K562 (cell line): ENCODE measurements around the gene PRAMEF20. TPM values are rescaled to one million over a fixed set of nuclear protein-coding genes. Genes with fewer than 3 reads are reported as not detected.

Source experiments
- ATAC-seq: fragments of 200-7000 bp; cut with Tn5 transposase; 3 replicates; pipeline ENCODE4 v1.9.1; 2020; ENCODE audit warnings: moderate library complexity
- BruUV-seq: library from RNA; stranded (reverse); fragments of 400-500 nt; replicated peaks from 2 replicates; lab custom pipeline; 2021; lab: Mats Ljungman, UMichigan
- CTCF ChIA-PET: fragments of 300-600 bp; formaldehyde crosslinking; extraction: SDS; loops from one replicate; lab custom pipeline; 2021; ENCODE audit warnings: low intra/inter-chr PET ratio; lab: Yijun Ruan, JAX
- POLR2A ChIA-PET: fragments of 300-600, 350-650 bp; sonication (Branson Sonifier 250); formaldehyde crosslinking; extraction: SDS; loops from one replicate; lab custom pipeline; 2021; ENCODE audit warnings: antibody characterized with exemption, inconsistent platforms; lab: Yijun Ruan, JAX
- DNase-seq, 4 experiments: peaks; one replicate each; pipeline versions ENCODE4 v3.0.0 to v3.0.0-alpha.2; 2011 to 2018; ENCODE audit warnings: low spot score in 3 of 4, mixed read lengths in 3 of 4; ENCODE audit errors: extremely low read depth in 1 of 4
- FAIRE-seq: peaks from 2 replicates; lab custom pipeline; 2011; peaks lifted over from hg19 to GRCh38; lab: Jason Lieb, UNC
- H2AFZ ChIP-seq: 2 replicates; pipeline ENCODE4 v1.6.0; 2011; ENCODE audit warnings: low read depth, low read length, control low read depth, inconsistent platforms
- H3K27ac ChIP-seq: fragments of 200-600 bp; 3 replicates; pipeline ENCODE4 v1.8.0; 2011; ENCODE audit warnings: low read depth, mild to moderate bottlenecking, control low read depth, inconsistent platforms, low read length, moderate library complexity, mixed read lengths; ENCODE audit errors: extremely low read depth
- H3K27me3 ChIP-seq, 2 experiments: fragments of 300-600 bp in 1 of 2; 2 replicates in 1 of 2; 3 replicates in 1 of 2; pipeline versions ENCODE4 v1.6.0 to v1.8.0; 2011; ENCODE audit warnings: inconsistent platforms in 2 of 2, low read length in 2 of 2, mild to moderate bottlenecking in 1 of 2, mixed read lengths in 1 of 2, moderate library complexity in 1 of 2; ENCODE audit not compliant: control insufficient read depth in 2 of 2, insufficient read depth in 2 of 2
- H3K36me3 ChIP-seq: fragments of 300-600 bp; 3 replicates; pipeline ENCODE4 v1.8.0; 2011; ENCODE audit warnings: mild to moderate bottlenecking, low read length, inconsistent platforms; ENCODE audit not compliant: control insufficient read depth, insufficient read depth
- H3K4me1 ChIP-seq, 2 experiments: fragments of 200-600 bp in 1 of 2; replicated peaks in 1 of 2; 2 replicates in 1 of 2; 3 replicates in 1 of 2; pipeline versions ENCODE4 v1.5.1 to v1.8.0; 2011; ENCODE audit warnings: inconsistent platforms in 2 of 2, low read length in 2 of 2, mild to moderate bottlenecking in 1 of 2, mixed read lengths in 1 of 2, moderate library complexity in 1 of 2; ENCODE audit not compliant: control insufficient read depth in 2 of 2, insufficient read depth in 2 of 2
- H3K4me2 ChIP-seq: 2 replicates; pipeline ENCODE4 v1.6.1; 2011; ENCODE audit warnings: low read length, control low read depth, inconsistent platforms, mixed read lengths; ENCODE audit not compliant: insufficient read depth
- H3K4me3 ChIP-seq: fragments of 200-600 bp; sonication (generic), shearing (Covaris generic); 2 replicates; pipeline ENCODE4 v1.5.1; 2016; ENCODE audit warnings: control low read depth, inconsistent platforms
- H3K79me2 ChIP-seq: fragments of 200-600 bp; 3 replicates; pipeline ENCODE4 v1.8.0; 2011; ENCODE audit warnings: low read length, inconsistent platforms; ENCODE audit not compliant: control insufficient read depth, insufficient read depth
- H3K9ac ChIP-seq, 2 experiments: 2 replicates each; pipeline versions ENCODE4 v1.6.0 to v1.6.1; 2011; ENCODE audit warnings: low read depth in 2 of 2, low read length in 2 of 2, control low read depth in 1 of 2, inconsistent platforms in 1 of 2, mild to moderate bottlenecking in 1 of 2, mixed read lengths in 1 of 2; ENCODE audit not compliant: insufficient read depth in 1 of 2
- H3K9me1 ChIP-seq: one replicate; pipeline ENCODE4 v1.6.0; 2011; ENCODE audit warnings: inconsistent platforms, mild to moderate bottlenecking, low read length, moderate library complexity; ENCODE audit not compliant: control insufficient read depth, insufficient read depth
- H3K9me3 ChIP-seq: replicated peaks from 2 replicates; pipeline ENCODE4 v1.5.1; 2011; ENCODE audit warnings: low read depth, low read length, inconsistent platforms; ENCODE audit not compliant: control insufficient read depth, insufficient read depth
- H4K20me1 ChIP-seq: replicated peaks from 2 replicates; pipeline ENCODE4 v1.6.1; 2011; ENCODE audit warnings: low read length, inconsistent platforms, mixed read lengths; ENCODE audit not compliant: control insufficient read depth, insufficient read depth
- GABPB2 ChIP-seq: fragments of 250-450 bp; sonication (Bioruptor Pico); conservative IDR thresholded peaks from 2 replicates; pipeline ENCODE4 v1.5.1; 2021; ENCODE audit warnings: mild to moderate bottlenecking
- TBL1XR1 ChIP-seq, 2 experiments: IDR thresholded peaks; 2 replicates each; pipeline ENCODE4 v1.6.1; 2012; ENCODE audit warnings: improper control_type of control experiment in 2 of 2, low read length in 2 of 2, mild to moderate bottlenecking in 1 of 2
- ZNF217 ChIP-seq: sonication (generic); formaldehyde crosslinking; IDR thresholded peaks from 2 replicates; pipeline ENCODE4 v1.8.0; 2022; ENCODE audit warnings: mild to moderate bottlenecking, missing genetic modification reagents
- ZNF23 ChIP-seq: fragments of 250-450 bp; sonication (Bioruptor Pico); IDR thresholded peaks from 2 replicates; pipeline ENCODE4 v1.4.0; 2020; ENCODE audit warnings: mild to moderate bottlenecking
- ZNF696 ChIP-seq: fragments of 250-450 bp; sonication (Bioruptor Pico); conservative IDR thresholded peaks from 2 replicates; pipeline ENCODE4 v1.4.0; 2020; ENCODE audit warnings: mild to moderate bottlenecking, moderate library complexity
- WGBS: fragments of 100-300 bp; shearing (Covaris generic); methylation state at CpG from one replicate; pipeline ENCODE4 v1.1.6; 2016; ENCODE audit warnings: low coverage, mixed read lengths; ENCODE audit not compliant: insufficient coverage; ENCODE audit errors: missing lambda C conversion rate; 5-methylcytosine and 5-hydroxymethylcytosine counted together
- in situ Hi-C: fragments of 300-500 bp; cut with MboI; formaldehyde crosslinking; loops from 4 replicates; pipeline ENCODE4 v1.15.0; 2018; ENCODE audit warnings: inconsistent platforms, mixed read lengths
- intact Hi-C: fragments of 100-400 bp; cut with micrococcal nuclease; formaldehyde crosslinking; loops from 2 replicates; pipeline ENCODE4 v1.14.2; 2022
- polyA plus RNA-seq, 8 experiments: library from polyadenylated mRNA; depleted of rRNA in 4 of 8; stranded (reverse) in 5 of 8; unstranded in 3 of 8; fragments of >200 nt; fragmentation: Nextera tagmentation in 2 of 8; fragmentation: Illumina TruSeq in 1 of 8; extraction: Ambion mirVana in 2 of 8; extraction: Trizol in 1 of 8; gene quantifications; 2 replicates each; pipeline versions ENCODE4 v1.2.1 to v1.2.3, GENCODE V29; 2011 to 2014; ENCODE audit warnings: inconsistent platforms in 1 of 8, missing spikeins in 1 of 8
- total RNA-seq, 7 experiments: library from RNA; depleted of rRNA in 6 of 7; stranded (reverse); fragments of >200 nt in 6 of 7; fragmentation: Illumina TruSeq in 2 of 7; extraction: Trizol in 2 of 7; gene quantifications; 2 replicates each; pipeline versions ENCODE4 v1.2.1 to v1.2.3, GENCODE V29; 2011 to 2021; ENCODE audit warnings: low replicate concordance in 1 of 7
- TF ChIP-seq, protein P1 (sequence below), 2 experiments: fragments of 200-800 bp in 1 of 2; sonication (Bioruptor generic) in 1 of 2; sonication (generic) in 1 of 2; formaldehyde crosslinking in 1 of 2; IDR thresholded peaks in 1 of 2; conservative IDR thresholded peaks in 1 of 2; 2 replicates each; pipeline versions ENCODE4 v1.5.0 to v1.6.1; 2016 to 2020; ENCODE audit warnings: missing compliant biosample characterization in 1 of 2, missing genetic modification characterization in 1 of 2, missing genetic modification reagents in 1 of 2
- TF ChIP-seq, protein P2 (sequence below): sonication (generic); formaldehyde crosslinking; IDR thresholded peaks from 2 replicates; pipeline ENCODE4 v1.8.0; 2022; ENCODE audit warnings: missing genetic modification reagents, mild to moderate bottlenecking, moderate library complexity, borderline replicate concordance

PRAMEF20 gene
- total and polyA plus RNA-seq, 9 of the 15 experiments (the other 6 are each of a cell fraction or from before 2014, with no cell fraction given), result not detected

DNA sequence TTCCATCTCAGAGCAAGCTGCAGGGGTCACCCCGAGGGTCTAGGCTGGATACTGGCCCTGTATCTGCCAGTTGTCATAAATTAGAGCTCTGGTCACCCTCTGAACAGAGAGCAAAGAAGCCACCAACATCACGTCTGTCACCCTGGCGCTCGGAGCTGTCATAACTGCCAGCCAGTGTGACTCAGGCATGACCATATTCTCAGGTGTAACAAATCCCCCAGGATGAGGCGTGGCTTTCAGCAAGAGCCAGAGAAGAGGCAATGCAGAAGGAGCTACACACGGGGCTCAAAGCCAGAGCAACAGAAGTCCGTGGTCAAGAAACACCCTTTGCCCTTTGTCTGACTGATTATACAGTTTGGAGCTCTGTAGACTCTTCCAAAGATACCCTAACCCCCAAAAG, 40.0 kb downstream of the PRAMEF20 start:
- H3K9me3 ChIP-seq, result no peaks in the 10 kb centered on the region
- TF ChIP-seq, protein P1, sequence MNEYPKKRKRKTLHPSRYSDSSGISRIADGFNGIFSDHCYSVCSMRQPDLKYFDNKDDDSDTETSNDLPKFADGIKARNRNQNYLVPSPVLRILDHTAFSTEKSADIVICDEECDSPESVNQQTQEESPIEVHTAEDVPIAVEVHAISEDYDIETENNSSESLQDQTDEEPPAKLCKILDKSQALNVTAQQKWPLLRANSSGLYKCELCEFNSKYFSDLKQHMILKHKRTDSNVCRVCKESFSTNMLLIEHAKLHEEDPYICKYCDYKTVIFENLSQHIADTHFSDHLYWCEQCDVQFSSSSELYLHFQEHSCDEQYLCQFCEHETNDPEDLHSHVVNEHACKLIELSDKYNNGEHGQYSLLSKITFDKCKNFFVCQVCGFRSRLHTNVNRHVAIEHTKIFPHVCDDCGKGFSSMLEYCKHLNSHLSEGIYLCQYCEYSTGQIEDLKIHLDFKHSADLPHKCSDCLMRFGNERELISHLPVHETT (CRISPR knock-in tag; conservative IDR thresholded peaks at IDR 0.05 in 1 of 2, IDR thresholded peaks at IDR 0.05 in 1 of 2), result no peak
- TF ChIP-seq ZNF23 (no peak), ZNF696 (CRISPR knock-in tag) (no peak), TBL1XR1 (IDR thresholded peaks at IDR 0.05; ENCODE audit: low read length in 2 of 2) (no peak), GABPB2 (CRISPR knock-in tag) (no peak), ZNF217 (CRISPR knock-in tag) (no peak)
- TF ChIP-seq, protein P2, sequence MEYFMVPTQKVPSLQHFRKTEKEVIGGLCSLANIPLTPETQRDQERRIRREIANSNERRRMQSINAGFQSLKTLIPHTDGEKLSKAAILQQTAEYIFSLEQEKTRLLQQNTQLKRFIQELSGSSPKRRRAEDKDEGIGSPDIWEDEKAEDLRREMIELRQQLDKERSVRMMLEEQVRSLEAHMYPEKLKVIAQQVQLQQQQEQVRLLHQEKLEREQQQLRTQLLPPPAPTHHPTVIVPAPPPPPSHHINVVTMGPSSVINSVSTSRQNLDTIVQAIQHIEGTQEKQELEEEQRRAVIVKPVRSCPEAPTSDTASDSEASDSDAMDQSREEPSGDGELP, result no peak
- TF ChIP-seq, all 486 proteins: peak for 0
- Histone ChIP-seq H3K36me3 (no peaks in the 10 kb centered on the region), H3K27me3 (peaks cover 0 to 8% of the 10 kb centered on the region in 2 experiments; a peak in 1 of 5 replicates), H3K9me1 (no peaks in the 10 kb centered on the region), H3K9ac (no peak overlapping the region), H3K27ac (no peak overlapping the region), H3K4me2 (no peak overlapping the region), H4K20me1 (0 out of 2 replicates have a peak, but pooled peaks cover 3% of the 10 kb centered on the region), H3K4me1 (no peaks in the 10 kb centered on the region), H3K79me2 (no peaks in the 10 kb centered on the region), H2AFZ (no peak overlapping the region), H3K4me3 (no peak overlapping the region)
- intact Hi-C loops (no loop called here), in situ Hi-C loops (no loop called here)
- 0% methylated on average over 7 of the region's 7 CpGs for WGBS
- no TSS peak for BruUV-seq
- POLR2A ChIA-PET, result interaction anchor here (0.9 kb wide), 1 partner anchor 9 kb away, joined by 5 read pairs; no protein-coding TSS in a partner anchor
- CTCF ChIA-PET, result no interaction called here
- FAIRE-seq (no peak), ATAC-seq (no peak), DNase-seq (no peak)
